ENCODE measurements around the gene RNF141. TPM values are rescaled to one million over a fixed set of nuclear protein-coding genes. Genes with fewer than 3 reads are reported as not detected.

The RNF141 gene
- total and polyA plus RNA-seq, 2 donors (not counting 1 experiment from before 2014, with no cell fraction given): 32.5 to 43.5 TPM

DNA sequence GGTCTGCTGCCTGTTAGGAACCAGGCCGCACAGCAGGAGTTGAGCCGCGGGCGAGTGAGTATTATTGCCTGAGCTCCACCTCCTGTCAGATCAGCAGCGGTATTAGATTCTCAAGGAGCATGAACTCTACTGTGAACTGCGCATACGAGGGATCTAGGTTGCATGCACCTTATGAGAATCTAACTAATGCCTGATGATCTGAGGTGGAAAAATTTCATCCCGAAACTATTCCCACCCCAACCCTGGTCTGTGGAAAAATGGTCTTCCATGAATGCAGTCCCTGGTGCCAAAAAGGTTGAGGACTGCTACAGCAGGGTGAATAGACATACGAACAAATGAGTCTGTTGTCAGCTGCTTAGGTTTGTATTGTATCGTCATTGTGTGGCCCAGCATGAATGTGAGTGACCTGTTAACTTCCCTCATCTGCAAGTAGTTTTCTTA lies 29.8 kb downstream of the RNF141 start:
- no peak for DNase-seq (ENCODE audit: low read depth in 2 of 2)
- H3K9ac ChIP-seq (ENCODE audit: insufficient read depth, low read length): no peak overlapping the region
- H3K36me3 ChIP-seq (ENCODE audit: control insufficient read depth, insufficient read depth, low read length): peaks cover 2% of the 10 kb centered on the region
- H3K4me2 ChIP-seq (ENCODE audit: extremely low read depth, insufficient read depth, low read length): no peak overlapping the region
- H3K4me3 ChIP-seq (replicated peaks in 1 of 4; ENCODE audit: control extremely low read depth in 1 of 4, insufficient read depth in 1 of 4, low read depth in 3 of 4, low read length in 4 of 4): no peak overlapping the region
- peaks cover 2% of the 10 kb centered on the region for H3K4me1 ChIP-seq (ENCODE audit: control insufficient read depth, extremely low read depth, insufficient read depth, low read length)
- no peak overlapping the region for H3K27ac ChIP-seq (ENCODE audit: insufficient read depth, low read length)
- no peaks in the 10 kb centered on the region for H3K79me2 ChIP-seq (ENCODE audit: control insufficient read depth, insufficient read depth, low read length)
- no peaks in the 10 kb centered on the region for H3K27me3 ChIP-seq (ENCODE audit: control insufficient read depth, insufficient read depth, low read length)
- no peaks in the 10 kb centered on the region for H4K20me1 ChIP-seq (ENCODE audit: control insufficient read depth, extremely low read depth, insufficient read depth, low read length)
- no peak for TF ChIP-seq EZH2 (IDR thresholded peaks at IDR 0.05; ENCODE audit: low read length, missing control alignments)
- TF ChIP-seq, protein P1, sequence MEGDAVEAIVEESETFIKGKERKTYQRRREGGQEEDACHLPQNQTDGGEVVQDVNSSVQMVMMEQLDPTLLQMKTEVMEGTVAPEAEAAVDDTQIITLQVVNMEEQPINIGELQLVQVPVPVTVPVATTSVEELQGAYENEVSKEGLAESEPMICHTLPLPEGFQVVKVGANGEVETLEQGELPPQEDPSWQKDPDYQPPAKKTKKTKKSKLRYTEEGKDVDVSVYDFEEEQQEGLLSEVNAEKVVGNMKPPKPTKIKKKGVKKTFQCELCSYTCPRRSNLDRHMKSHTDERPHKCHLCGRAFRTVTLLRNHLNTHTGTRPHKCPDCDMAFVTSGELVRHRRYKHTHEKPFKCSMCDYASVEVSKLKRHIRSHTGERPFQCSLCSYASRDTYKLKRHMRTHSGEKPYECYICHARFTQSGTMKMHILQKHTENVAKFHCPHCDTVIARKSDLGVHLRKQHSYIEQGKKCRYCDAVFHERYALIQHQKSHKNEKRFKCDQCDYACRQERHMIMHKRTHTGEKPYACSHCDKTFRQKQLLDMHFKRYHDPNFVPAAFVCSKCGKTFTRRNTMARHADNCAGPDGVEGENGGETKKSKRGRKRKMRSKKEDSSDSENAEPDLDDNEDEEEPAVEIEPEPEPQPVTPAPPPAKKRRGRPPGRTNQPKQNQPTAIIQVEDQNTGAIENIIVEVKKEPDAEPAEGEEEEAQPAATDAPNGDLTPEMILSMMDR (conservative IDR thresholded peaks at IDR 0.05 in 1 of 2, IDR thresholded peaks at IDR 0.05 in 1 of 2; ENCODE audit: low read depth in 1 of 2, low read length in 2 of 2): no peak
- no peak overlapping the region for H2AFZ ChIP-seq (ENCODE audit: low read length)
- H3K9me3 ChIP-seq (ENCODE audit: control insufficient read depth, insufficient read depth, low read depth, low read length): no peaks in the 10 kb centered on the region

GRCh38 chr11:10506008-10506370 lies 35.0 kb downstream of the RNF141 start:
- Histone ChIP-seq H3K9ac (ENCODE audit: insufficient read depth, low read length) (no peak overlapping the region), H3K27me3 (ENCODE audit: control insufficient read depth, insufficient read depth, low read length) (no peaks in the 10 kb centered on the region), H2AFZ (ENCODE audit: low read length) (no peak overlapping the region), H3K4me2 (ENCODE audit: extremely low read depth, insufficient read depth, low read length) (no peak overlapping the region), H3K4me1 (ENCODE audit: control insufficient read depth, extremely low read depth, insufficient read depth, low read length) (no peaks in the 10 kb centered on the region), H3K36me3 (ENCODE audit: control insufficient read depth, insufficient read depth, low read length) (no peaks in the 10 kb centered on the region), H3K79me2 (ENCODE audit: control insufficient read depth, insufficient read depth, low read length) (no peaks in the 10 kb centered on the region), H3K4me3 (replicated peaks in 1 of 4; ENCODE audit: control extremely low read depth in 1 of 4, insufficient read depth in 1 of 4, low read depth in 3 of 4, low read length in 4 of 4) (no peak overlapping the region), H4K20me1 (ENCODE audit: control insufficient read depth, extremely low read depth, insufficient read depth, low read length) (no peaks in the 10 kb centered on the region), H3K27ac (ENCODE audit: insufficient read depth, low read length) (no peak overlapping the region), H3K9me3 (ENCODE audit: control insufficient read depth, insufficient read depth, low read depth, low read length) (no peaks in the 10 kb centered on the region)
- no peak for DNase-seq (ENCODE audit: low read depth in 2 of 2)
- TF ChIP-seq, protein P1 (conservative IDR thresholded peaks at IDR 0.05 in 1 of 2, IDR thresholded peaks at IDR 0.05 in 1 of 2; ENCODE audit: low read depth in 1 of 2, low read length in 2 of 2): no peak
- no peak for TF ChIP-seq EZH2 (IDR thresholded peaks at IDR 0.05; ENCODE audit: low read length, missing control alignments)

DNA sequence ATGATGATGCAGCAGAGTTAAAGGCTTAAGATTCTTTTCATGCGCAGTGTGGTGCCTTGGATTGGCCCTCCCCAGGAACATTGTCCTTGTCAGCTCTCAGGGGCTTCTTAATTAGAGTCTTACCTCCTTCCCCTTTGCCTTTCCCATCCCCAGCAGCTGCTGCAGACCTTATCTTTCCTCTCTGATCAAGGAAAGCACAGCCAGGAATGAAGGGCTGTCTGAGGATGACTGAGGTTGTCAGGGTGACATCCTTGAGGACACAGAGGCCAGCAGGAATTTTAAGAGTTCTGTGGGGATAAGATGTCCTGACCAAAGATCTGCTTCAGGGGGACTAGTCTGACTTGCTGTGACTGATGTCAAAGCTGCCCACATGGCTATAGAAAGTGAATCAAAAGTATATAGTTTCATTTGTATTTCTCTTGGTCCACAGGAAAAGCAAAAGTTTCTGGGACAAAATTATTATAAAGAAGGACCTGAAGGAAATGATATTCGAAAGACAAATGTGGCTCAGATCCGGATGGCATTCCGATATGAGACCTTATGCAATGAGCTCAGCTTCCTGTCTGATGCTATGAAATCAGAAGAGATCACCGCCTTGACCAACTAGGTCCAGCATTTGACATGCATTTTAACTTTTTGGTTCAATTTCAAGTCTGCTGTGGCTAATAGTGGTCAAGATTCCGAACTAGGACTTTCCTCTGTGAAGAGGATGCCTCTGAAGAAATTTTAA lies 35.5 kb downstream of the RNF141 start:
- H3K9ac ChIP-seq (ENCODE audit: insufficient read depth, low read length): no peak overlapping the region
- DNase-seq (ENCODE audit: low read depth in 2 of 2): peak in 1 of 2 donors; percentile 44
- H3K4me3 ChIP-seq (replicated peaks in 1 of 4; ENCODE audit: control extremely low read depth in 1 of 4, insufficient read depth in 1 of 4, low read depth in 3 of 4, low read length in 4 of 4): no peak overlapping the region
- no peaks in the 10 kb centered on the region for H3K9me3 ChIP-seq (ENCODE audit: control insufficient read depth, insufficient read depth, low read depth, low read length)
- H3K27ac ChIP-seq (ENCODE audit: insufficient read depth, low read length): no peak overlapping the region
- H2AFZ ChIP-seq (ENCODE audit: low read length): no peak overlapping the region
- H3K36me3 ChIP-seq (ENCODE audit: control insufficient read depth, insufficient read depth, low read length): peaks cover 2% of the 10 kb centered on the region
- TF ChIP-seq EZH2 (IDR thresholded peaks at IDR 0.05; ENCODE audit: low read length, missing control alignments): no peak
- H3K79me2 ChIP-seq (ENCODE audit: control insufficient read depth, insufficient read depth, low read length): no peaks in the 10 kb centered on the region
- no peaks in the 10 kb centered on the region for H3K27me3 ChIP-seq (ENCODE audit: control insufficient read depth, insufficient read depth, low read length)
- no peaks in the 10 kb centered on the region for H3K4me1 ChIP-seq (ENCODE audit: control insufficient read depth, extremely low read depth, insufficient read depth, low read length)
- H3K4me2 ChIP-seq (ENCODE audit: extremely low read depth, insufficient read depth, low read length): no peak overlapping the region
- no peaks in the 10 kb centered on the region for H4K20me1 ChIP-seq (ENCODE audit: control insufficient read depth, extremely low read depth, insufficient read depth, low read length)

Measured in fibroblast of lung (primary cell).